Common myeloid progenitor, CD34-positive (primary cell): Measurements from ENCODE around the gene TRIO.

Source experiments
- CTCF ChIA-PET: fragments of 350-600 bp; sonication (Branson Sonifier 250); formaldehyde crosslinking; loops from one replicate; lab custom pipeline; 2021; ENCODE audit warnings: antibody characterized with exemption; lab: Charles Lee
- POLR2A ChIA-PET: fragments of 350-600 bp; sonication (Branson Sonifier 250); formaldehyde crosslinking; loops from one replicate; lab custom pipeline; 2021; ENCODE audit warnings: antibody characterized with exemption; lab: Charles Lee
- DNase-seq, 3 donors: peaks; one replicate each; pipeline versions ENCODE4 v3.0.0 to v3.0.0-alpha.2; 2013
- H3K27ac ChIP-seq, 2 experiments: 1 replicate in 1 of 2; 2 replicates in 1 of 2; pipeline ENCODE4 v1.7.0; 2013; ENCODE audit warnings: inconsistent platforms in 2 of 2, low read length in 2 of 2, mild to moderate bottlenecking in 2 of 2, low read depth in 1 of 2, moderate library complexity in 1 of 2; ENCODE audit not compliant: severe bottlenecking in 2 of 2, insufficient read depth in 1 of 2, poor library complexity in 1 of 2
- H3K27me3 ChIP-seq, 5 experiments: replicated peaks in 2 of 5; 1 replicate in 3 of 5; 2 replicates in 2 of 5; pipeline versions ENCODE4 v1.6.1 to v1.7.0; 2013; ENCODE audit warnings: low read length in 4 of 5, mild to moderate bottlenecking in 2 of 5, moderate library complexity in 2 of 5, inconsistent platforms in 1 of 5; ENCODE audit not compliant: insufficient read depth in 5 of 5, control insufficient read depth in 4 of 5
- H3K36me3 ChIP-seq, 4 experiments: 1 replicate in 2 of 4; 2 replicates in 2 of 4; pipeline versions ENCODE4 v1.6.1 to v1.7.0; 2013; ENCODE audit warnings: low read length in 3 of 4, control low read depth in 1 of 4, mild to moderate bottlenecking in 1 of 4; ENCODE audit not compliant: control insufficient read depth in 4 of 4, insufficient read depth in 4 of 4
- H3K4me1 ChIP-seq, 4 experiments: 1 replicate in 3 of 4; 2 replicates in 1 of 4; pipeline versions ENCODE4 v1.6.1 to v1.7.1; 2013; ENCODE audit warnings: low read length in 3 of 4, mild to moderate bottlenecking in 3 of 4, control low read depth in 1 of 4, inconsistent platforms in 1 of 4, moderate library complexity in 1 of 4; ENCODE audit not compliant: control insufficient read depth in 4 of 4, insufficient read depth in 4 of 4; ENCODE audit errors: control extremely low read depth in 1 of 4
- H3K4me3 ChIP-seq, 7 experiments: 1 replicate in 4 of 7; 2 replicates in 3 of 7; pipeline versions ENCODE4 v1.5.1 to v1.7.0; 2013; ENCODE audit warnings: mild to moderate bottlenecking in 7 of 7, low read length in 6 of 7, moderate library complexity in 6 of 7, inconsistent platforms in 2 of 7, low read depth in 2 of 7, control low read depth in 1 of 7; ENCODE audit not compliant: insufficient read depth in 4 of 7, control insufficient read depth in 1 of 7; ENCODE audit errors: extremely low read depth in 1 of 7
- H3K9me3 ChIP-seq, 5 experiments: 1 replicate in 4 of 5; 2 replicates in 1 of 5; pipeline versions ENCODE4 v1.6.1 to v1.7.1; 2013; ENCODE audit warnings: low read length in 4 of 5, mild to moderate bottlenecking in 2 of 5, inconsistent platforms in 1 of 5, low read depth in 1 of 5, moderate library complexity in 1 of 5; ENCODE audit not compliant: control insufficient read depth in 4 of 5, insufficient read depth in 2 of 5; ENCODE audit errors: control extremely low read depth in 1 of 5
- WGBS: methylation state at CpG from one replicate; pipeline ENCODE4 v1.1.5; 2013; ENCODE audit not compliant: insufficient coverage; 5-methylcytosine and 5-hydroxymethylcytosine counted together

The TRIO gene

GRCh38 chr5:14183187-14183939 is 40.2 kb downstream of the TRIO start:
- Histone ChIP-seq H3K4me1 (peaks cover 0 to 21% (median 7%) of the 10 kb centered on the region in 4 experiments), H3K27ac (no peak overlapping the region), H3K36me3 (no peaks in the 10 kb centered on the region), H3K27me3 (no peaks in the 10 kb centered on the region), H3K4me3 (no peak overlapping the region), H3K9me3 (no peaks in the 10 kb centered on the region)
- no peak for DNase-seq
- ChIA-PET CTCF (interaction anchor here (1.4 kb wide), 1 partner anchor 12 kb away, joined by 3 read pairs; no protein-coding TSS in a partner anchor), POLR2A (no interaction called here)
- WGBS = no CpG with 5 or more reads among the region's 8 CpGs

GRCh38 chr5:14184082-14184481 is 40.9 kb downstream of the TRIO start:
- 91% methylated on average over 6 of the region's 7 CpGs for WGBS
- no peaks in the 10 kb centered on the region for H3K27me3 ChIP-seq
- no peak overlapping the region for H3K4me3 ChIP-seq
- H3K9me3 ChIP-seq = no peaks in the 10 kb centered on the region
- H3K27ac ChIP-seq = no peak overlapping the region
- H3K36me3 ChIP-seq = no peaks in the 10 kb centered on the region
- H3K4me1 ChIP-seq = peaks cover 0 to 16% (median 7%) of the 10 kb centered on the region in 4 experiments
- ChIA-PET POLR2A (no interaction called here), CTCF (interaction anchor here (1.1 to 2.2 kb wide), 2 partner anchors 29 to 45 kb away, joined by 3 to 5 read pairs; no protein-coding TSS in a partner anchor)
- DNase-seq = no peak

- no peak for DNase-seq
- no peak overlapping the region for H3K27ac ChIP-seq
- ChIA-PET POLR2A (no interaction called here), CTCF (interaction anchor here (1.1 to 2.2 kb wide), 3 partner anchors 10 to 44 kb away, joined by 3 to 9 read pairs (median 5); no protein-coding TSS in a partner anchor)
- H3K4me3 ChIP-seq = no peak overlapping the region
- WGBS = 98% methylated on average over 11 of the region's 11 CpGs
- H3K9me3 ChIP-seq = no peaks in the 10 kb centered on the region
- H3K27me3 ChIP-seq = no peaks in the 10 kb centered on the region
- no peaks in the 10 kb centered on the region for H3K36me3 ChIP-seq
- peaks cover 0 to 14% (median 7%) of the 10 kb centered on the region in 4 experiments for H3K4me1 ChIP-seq
Observed at GRCh38 chr5:14184725-14185124, 41.6 kb downstream of the TRIO start.

GRCh38 chr5:14185326-14186058 is 42.4 kb downstream of the TRIO start:
- Histone ChIP-seq H3K36me3 (no peaks in the 10 kb centered on the region), H3K27me3 (no peaks in the 10 kb centered on the region), H3K4me3 (no peak overlapping the region), H3K9me3 (no peaks in the 10 kb centered on the region), H3K27ac (no peak overlapping the region), H3K4me1 (peaks cover 0 to 19% (median 8%) of the 10 kb centered on the region in 4 experiments)
- POLR2A ChIA-PET = no interaction called here
- WGBS = 98% methylated on average over 7 of the region's 7 CpGs
- no peak for DNase-seq
- CTCF ChIA-PET = interaction anchor here (1.1 to 2.2 kb wide), 3 partner anchors 11 to 43 kb away, joined by 3 to 9 read pairs (median 5); no protein-coding TSS in a partner anchor

GRCh38 chr5:14186059-14186830 is 43.1 kb downstream of the TRIO start:
- H3K4me3 ChIP-seq = no peak overlapping the region
- no peaks in the 10 kb centered on the region for H3K27me3 ChIP-seq
- DNase-seq = no peak
- H3K36me3 ChIP-seq = no peaks in the 10 kb centered on the region
- ChIA-PET POLR2A (no interaction called here), CTCF (interaction anchor here (1.5 to 2.2 kb wide), 2 partner anchors 12 to 31 kb away, joined by 5 to 9 read pairs; no protein-coding TSS in a partner anchor)
- H3K4me1 ChIP-seq = peaks cover 0 to 25% (median 9%) of the 10 kb centered on the region in 4 experiments
- no peak overlapping the region for H3K27ac ChIP-seq
- WGBS = 95% methylated on average over 6 of the region's 7 CpGs
- no peaks in the 10 kb centered on the region for H3K9me3 ChIP-seq

GRCh38 chr5:14187157-14187556 is 44.0 kb downstream of the TRIO start:
- DNase-seq = no peak
- Histone ChIP-seq H3K9me3 (no peaks in the 10 kb centered on the region), H3K36me3 (no peaks in the 10 kb centered on the region), H3K4me3 (no peak overlapping the region), H3K27me3 (no peaks in the 10 kb centered on the region), H3K27ac (no peak overlapping the region), H3K4me1 (peaks cover 0 to 26% (median 7%) of the 10 kb centered on the region in 4 experiments)
- no CpG with 5 or more reads among the region's 3 CpGs for WGBS
- ChIA-PET CTCF (interaction anchor here (1.0 kb wide), 1 partner anchor 12 kb away, joined by 3 read pairs; no protein-coding TSS in a partner anchor), POLR2A (no interaction called here)
